ENCODE measurements around the gene SYNGR1. TPM values are rescaled to one million over a fixed set of nuclear protein-coding genes. Genes with fewer than 3 reads are reported as not detected.
A peak's percentile ranks its signal among the peaks of the same experiment; 100 is the strongest.

SYNGR1 gene
- total RNA-seq: 32.6 TPM

GRCh38 chr22:39349967-39350726 is at the start of gene SYNGR1:
Gene SYNGR1 (plus strand): TSS chr22:39349991. CDS start chr22:39350011, 20 bp downstream.
- DNase-seq (ENCODE audit: low spot score): no peak

- DNase-seq (ENCODE audit: low spot score): no peak
Observed at GRCh38 chr22:39300186-39300830, 49.5 kb upstream of the SYNGR1 start.

- DNase-seq (ENCODE audit: low spot score): no peak
Observed at GRCh38 chr22:39301108-39301507, 48.7 kb upstream of the SYNGR1 start.

- no peak for DNase-seq (ENCODE audit: low spot score)
Observed at GRCh38 chr22:39301926-39302325, 47.9 kb upstream of the SYNGR1 start.

- no peak for DNase-seq (ENCODE audit: low spot score)
Observed at GRCh38 chr22:39302431-39302960, 47.3 kb upstream of the SYNGR1 start.

- no peak for DNase-seq (ENCODE audit: low spot score)
Observed at GRCh38 chr22:39303358-39303757, 46.4 kb upstream of the SYNGR1 start.

- DNase-seq (ENCODE audit: low spot score): no peak
Observed at GRCh38 chr22:39303892-39304671, 45.7 kb upstream of the SYNGR1 start.

GRCh38 chr22:39306456-39307361 is 43.1 kb upstream of the SYNGR1 start:
- no peak for DNase-seq (ENCODE audit: low spot score)

- DNase-seq (ENCODE audit: low spot score): no peak
Observed at GRCh38 chr22:39308614-39309363, 41.0 kb upstream of the SYNGR1 start.

GRCh38 chr22:39309364-39309861 is 40.4 kb upstream of the SYNGR1 start:
- DNase-seq (ENCODE audit: low spot score): no peak

- no peak for DNase-seq (ENCODE audit: low spot score)
Observed at GRCh38 chr22:39309881-39310714, 39.7 kb upstream of the SYNGR1 start.

GRCh38 chr22:39311592-39312400 is 38.0 kb upstream of the SYNGR1 start:
- no peak for DNase-seq (ENCODE audit: low spot score)

- no peak for DNase-seq (ENCODE audit: low spot score)
Observed at GRCh38 chr22:39312410-39312809, 37.4 kb upstream of the SYNGR1 start.

- DNase-seq (ENCODE audit: low spot score): no peak
Observed at GRCh38 chr22:39313258-39314001, 36.4 kb upstream of the SYNGR1 start.

GRCh38 chr22:39314251-39314971 is 35.4 kb upstream of the SYNGR1 start:
- no peak for DNase-seq (ENCODE audit: low spot score)

- DNase-seq (ENCODE audit: low spot score): no peak
Observed at GRCh38 chr22:39315389-39315788, 34.4 kb upstream of the SYNGR1 start.

- DNase-seq (ENCODE audit: low spot score): peak; percentile 80
Observed at GRCh38 chr22:39316440-39317083, 33.2 kb upstream of the SYNGR1 start.
